ENCODE measurements around the gene MMS22L.
A peak's percentile ranks its signal among the peaks of the same experiment; 100 is the strongest.

The MMS22L gene, protein sequence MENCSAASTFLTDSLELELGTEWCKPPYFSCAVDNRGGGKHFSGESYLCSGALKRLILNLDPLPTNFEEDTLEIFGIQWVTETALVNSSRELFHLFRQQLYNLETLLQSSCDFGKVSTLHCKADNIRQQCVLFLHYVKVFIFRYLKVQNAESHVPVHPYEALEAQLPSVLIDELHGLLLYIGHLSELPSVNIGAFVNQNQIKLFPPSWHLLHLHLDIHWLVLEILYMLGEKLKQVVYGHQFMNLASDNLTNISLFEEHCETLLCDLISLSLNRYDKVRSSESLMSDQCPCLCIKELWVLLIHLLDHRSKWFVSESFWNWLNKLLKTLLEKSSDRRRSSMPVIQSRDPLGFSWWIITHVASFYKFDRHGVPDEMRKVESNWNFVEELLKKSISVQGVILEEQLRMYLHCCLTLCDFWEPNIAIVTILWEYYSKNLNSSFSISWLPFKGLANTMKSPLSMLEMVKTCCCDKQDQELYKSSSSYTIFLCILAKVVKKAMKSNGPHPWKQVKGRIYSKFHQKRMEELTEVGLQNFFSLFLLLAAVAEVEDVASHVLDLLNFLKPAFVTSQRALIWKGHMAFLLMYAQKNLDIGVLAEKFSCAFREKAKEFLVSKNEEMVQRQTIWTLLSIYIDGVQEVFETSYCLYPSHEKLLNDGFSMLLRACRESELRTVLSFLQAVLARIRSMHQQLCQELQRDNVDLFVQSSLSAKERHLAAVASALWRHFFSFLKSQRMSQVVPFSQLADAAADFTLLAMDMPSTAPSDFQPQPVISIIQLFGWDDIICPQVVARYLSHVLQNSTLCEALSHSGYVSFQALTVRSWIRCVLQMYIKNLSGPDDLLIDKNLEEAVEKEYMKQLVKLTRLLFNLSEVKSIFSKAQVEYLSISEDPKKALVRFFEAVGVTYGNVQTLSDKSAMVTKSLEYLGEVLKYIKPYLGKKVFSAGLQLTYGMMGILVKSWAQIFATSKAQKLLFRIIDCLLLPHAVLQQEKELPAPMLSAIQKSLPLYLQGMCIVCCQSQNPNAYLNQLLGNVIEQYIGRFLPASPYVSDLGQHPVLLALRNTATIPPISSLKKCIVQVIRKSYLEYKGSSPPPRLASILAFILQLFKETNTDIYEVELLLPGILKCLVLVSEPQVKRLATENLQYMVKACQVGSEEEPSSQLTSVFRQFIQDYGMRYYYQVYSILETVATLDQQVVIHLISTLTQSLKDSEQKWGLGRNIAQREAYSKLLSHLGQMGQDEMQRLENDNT

DNA sequence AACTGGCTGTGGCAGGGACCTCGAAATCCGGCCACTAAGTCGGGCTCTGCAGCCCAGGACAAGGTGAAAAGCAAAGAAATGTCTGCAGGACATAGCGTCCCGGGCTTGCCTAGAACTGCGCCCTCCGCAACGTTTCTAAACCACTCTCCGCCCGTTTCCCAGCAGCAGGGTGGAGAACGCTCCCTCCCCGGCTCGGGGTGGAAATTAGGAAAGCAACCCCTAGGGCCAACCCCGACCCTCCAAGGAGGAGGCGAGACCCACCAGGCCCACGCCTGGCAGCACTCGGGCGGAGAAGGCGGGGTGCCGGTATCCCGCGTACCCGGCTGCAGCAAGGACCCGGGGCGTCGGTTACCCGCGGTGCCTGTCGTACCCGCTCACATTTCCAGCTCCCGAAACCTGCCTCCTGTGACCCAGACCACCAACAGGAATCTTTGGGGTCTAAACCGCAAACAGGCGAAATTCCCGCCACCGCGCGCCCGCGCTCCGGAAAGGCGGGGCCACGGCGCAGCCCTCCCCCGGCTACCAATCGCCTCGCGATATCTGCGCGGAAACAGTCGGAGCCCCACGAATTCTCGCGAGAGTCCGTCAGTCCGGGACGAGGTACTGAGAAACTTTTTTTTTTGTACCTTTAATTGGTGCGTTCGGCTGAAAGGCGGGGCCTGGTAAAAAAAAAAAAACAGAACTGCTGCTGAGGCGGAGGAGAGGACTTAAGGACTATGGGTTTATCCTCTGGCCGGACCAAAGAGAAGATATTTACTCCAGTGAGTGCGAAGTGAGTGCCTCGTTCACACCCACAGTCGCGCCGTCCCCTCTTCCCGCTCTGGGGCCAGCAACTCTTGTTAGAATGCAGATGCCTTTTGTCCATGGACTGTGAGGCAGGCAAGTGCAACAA lies at the start of gene MMS22L:
MMS22L (minus strand) TSS at position 491 of the 892 bp plus-strand sequence. CDS start 739 bp downstream, outside the sequence.
- DNase-seq = peak; percentile 89

DNA sequence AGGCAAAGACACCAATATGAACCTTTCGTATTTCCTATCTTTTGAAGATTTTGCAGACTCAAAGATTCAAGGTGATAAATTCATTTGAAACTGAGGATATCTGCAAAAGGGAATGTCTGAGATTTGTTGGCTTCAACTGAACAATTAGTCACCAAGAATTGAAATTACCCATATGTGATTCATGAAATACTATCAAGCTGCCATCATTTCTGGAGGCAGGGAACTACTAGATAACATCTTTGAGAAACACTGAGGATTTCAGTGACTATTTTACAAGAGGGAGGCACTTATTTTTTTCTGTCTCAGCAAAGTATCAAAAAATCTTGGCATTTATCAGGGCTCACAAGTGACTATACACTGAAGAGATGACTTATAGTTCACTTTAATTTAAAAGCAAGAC lies 39.8 kb upstream of the MMS22L start:
- no peak for DNase-seq

DNA sequence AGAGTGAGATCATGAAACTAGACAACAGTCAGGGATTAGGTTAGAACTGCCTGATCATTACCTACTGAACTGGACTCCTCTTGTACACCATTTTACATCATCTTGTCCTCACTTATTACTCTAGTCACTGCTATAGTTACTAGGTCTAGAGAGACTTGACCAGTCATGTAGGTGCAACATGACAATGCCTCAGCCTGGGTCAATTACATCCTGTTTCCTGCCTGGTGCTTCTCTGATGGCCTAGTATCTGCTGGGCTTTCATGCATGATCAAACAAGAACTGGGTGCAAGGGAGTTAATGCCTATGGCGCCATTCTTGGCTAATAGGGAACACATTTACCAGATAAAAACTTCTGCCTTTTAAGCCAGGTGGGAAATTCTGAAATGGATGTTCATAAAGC lies 39.2 kb upstream of the MMS22L start:
- no peak for DNase-seq

DNA sequence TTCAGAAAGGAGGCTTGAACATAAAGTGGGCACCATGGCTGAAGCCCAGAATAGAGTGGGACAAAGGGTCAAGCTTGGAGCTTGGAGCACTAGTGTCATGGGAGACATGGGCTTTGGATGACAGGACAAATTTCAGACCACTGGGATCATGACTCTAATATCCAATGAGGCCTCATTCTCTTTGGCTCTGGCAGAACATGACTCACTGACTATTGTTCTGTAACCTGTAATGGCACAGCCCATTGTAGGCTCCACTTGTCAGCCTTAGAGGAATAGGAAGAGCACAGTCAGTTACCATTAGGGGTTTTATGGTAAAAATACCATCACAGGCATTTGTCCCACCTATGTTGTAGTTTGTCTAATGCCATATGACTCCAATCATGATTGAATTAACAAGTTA lies 34.0 kb upstream of the MMS22L start:
- no peak for DNase-seq

DNA sequence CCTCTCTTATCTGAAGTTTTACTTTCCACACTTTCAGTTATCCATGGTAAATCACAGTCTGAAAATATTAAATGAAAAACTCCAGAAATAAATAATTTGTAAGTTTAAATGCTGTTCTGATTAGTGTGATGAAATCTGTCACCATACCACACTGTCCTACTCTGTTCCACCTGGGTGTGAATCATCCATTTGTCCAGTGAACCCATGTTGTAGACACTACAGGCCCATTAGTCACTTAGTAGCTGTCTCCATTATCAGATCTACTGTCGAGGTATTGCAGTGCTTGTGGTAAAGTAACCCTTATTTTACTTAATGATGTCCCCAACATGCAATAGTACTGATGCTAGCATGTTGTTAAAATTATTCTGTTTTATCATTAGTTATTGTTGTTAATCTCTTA lies 29.2 kb upstream of the MMS22L start:
- no peak for DNase-seq

DNA sequence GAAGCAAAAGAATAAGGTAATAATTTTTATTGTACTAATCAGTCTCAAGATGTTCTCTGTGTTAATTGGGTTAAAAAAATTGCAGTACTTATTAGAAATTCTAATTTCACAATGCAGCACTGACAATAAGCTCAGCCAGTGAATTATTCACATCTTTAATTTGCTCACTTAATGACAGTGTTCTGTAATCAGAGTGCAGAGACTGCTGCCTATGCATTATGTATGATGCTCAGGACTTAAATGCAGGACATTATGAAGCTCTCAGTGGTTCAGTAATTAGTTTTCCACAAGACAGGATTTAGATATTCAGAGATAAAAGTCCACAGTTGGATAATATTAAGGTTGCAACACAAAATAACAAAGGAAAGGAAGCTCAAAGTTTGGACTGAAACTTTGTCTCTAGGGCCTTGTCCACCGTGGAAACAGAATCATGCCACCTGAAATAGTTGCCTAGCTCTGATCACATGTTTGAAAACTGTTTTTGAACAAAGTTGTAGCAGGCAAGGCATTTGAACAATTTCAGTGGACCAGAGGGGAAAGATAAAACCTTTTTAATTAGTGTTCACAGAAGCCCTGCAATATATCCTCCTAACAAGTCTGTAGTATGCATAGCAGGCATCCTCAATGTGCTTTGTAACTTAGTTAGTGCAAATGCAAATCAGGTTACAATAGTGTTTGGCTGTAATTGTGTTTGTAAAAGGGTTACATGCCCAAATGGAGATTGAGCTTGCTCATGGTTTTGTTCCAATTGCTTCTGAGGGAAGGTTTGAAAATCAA lies 23.7 kb upstream of the MMS22L start:
- DNase-seq = no peak

DNA sequence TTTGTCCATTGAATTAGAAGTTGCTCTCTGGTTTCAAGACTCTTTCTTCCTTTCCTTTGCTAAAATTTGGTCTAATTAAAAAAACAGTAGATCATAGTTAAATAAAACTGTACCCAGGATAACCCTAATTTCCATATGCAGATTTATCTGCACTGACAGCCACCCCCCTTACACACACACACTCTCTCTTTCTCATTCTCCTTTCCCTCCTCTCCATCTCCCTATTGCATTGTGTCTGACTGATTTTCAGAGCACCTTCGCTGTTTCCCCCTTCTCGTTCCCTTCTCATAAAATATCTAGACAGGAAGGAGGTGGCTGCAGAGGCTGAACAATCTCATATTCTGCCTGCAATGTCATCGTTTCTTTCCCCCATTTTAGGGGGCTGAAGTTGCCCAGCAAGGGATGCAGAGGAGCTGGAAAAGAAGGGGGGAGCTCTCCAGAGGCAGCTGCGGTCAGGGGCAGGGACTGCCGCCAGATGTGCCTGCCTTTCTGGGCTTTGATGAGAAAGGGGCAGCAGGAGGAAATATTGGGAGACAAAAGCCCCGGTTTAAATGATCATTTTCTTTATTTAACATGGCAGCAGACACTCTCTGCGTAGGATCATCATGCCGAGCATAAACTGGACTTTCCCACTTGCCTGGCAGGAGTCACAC lies 22.5 kb upstream of the MMS22L start:
- no peak for DNase-seq

DNA sequence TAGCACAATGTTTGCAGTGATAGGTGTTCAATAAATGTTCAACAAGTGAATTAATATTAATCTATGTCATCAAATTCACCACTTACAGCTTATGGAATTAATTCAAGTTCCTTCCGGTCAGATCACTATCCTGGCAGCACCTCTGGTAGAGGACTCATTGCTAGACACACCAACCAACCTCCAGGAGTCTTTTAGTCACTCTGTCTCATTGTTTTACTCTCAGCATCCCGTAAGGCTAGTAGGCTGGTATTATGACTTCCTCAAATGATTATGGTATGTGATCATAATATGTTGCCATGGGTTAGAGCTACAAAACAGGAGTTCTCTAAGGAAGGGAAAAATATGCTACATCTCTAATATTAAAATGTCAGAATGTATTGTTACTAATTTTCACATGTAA lies 21.7 kb upstream of the MMS22L start:
- DNase-seq = no peak

DNA sequence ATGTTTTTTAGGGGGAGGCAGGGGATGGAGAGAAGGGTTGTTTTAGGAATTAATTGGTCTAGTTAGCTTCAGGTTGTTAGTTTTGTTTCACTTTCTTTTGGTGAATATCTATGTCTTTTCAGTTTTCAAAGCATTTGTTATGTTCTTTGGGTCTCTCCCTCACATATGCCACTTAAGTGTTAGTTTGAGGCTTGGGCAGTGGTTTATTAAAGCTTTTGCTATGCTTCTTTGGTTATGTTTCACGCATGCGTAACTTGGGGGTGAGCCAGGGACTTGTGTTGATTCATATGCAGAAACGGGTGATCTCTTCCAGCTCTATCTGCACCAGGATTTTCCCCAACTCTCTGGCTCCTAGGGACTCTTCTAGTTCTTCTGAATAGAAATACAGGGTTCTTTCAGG lies 11.4 kb upstream of the MMS22L start:
- no peak for DNase-seq

DNA sequence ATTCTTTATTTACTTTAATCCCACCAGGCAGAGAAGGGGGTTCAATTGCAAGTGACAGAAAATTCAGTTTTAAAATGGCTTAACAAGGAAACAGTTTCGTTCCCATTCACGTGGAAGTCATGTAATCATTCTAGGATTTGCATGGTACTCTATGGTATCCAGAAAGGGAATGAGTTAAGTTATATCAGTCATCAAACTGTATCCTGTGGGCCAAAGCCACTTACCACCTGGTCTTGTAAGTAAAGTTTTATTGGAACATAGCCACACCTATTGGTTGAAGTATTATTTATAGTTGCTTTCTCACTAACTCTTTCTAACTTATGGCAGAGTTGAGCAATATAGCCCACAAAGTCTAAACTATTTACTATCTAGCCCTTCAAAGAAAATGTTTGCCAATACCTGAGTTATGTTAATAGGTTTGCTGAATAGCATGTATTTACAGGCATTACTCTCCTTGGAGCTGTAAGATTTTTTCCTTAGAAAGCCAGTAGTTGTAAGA lies 10.2 kb upstream of the MMS22L start:
- no peak for DNase-seq

DNA sequence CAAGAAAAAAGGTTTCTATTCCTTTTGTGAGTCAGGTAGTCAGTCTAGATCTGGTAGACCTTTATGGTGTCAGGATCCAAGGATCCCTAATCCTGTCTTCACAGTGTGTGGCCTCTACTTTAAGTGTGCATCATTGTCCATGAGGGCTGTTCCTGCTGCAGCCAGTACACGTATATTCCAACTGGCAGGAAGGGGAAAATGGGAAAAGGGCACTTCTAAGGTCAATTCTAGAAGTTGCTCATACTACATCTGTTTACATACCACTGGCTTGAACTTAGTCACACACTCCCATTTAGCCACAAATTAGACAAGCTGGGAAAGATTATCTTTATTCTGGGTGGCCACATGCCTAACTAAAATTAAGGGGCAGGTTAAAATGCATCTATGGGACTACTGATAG lies 9.7 kb upstream of the MMS22L start:
- no peak for DNase-seq

DNA sequence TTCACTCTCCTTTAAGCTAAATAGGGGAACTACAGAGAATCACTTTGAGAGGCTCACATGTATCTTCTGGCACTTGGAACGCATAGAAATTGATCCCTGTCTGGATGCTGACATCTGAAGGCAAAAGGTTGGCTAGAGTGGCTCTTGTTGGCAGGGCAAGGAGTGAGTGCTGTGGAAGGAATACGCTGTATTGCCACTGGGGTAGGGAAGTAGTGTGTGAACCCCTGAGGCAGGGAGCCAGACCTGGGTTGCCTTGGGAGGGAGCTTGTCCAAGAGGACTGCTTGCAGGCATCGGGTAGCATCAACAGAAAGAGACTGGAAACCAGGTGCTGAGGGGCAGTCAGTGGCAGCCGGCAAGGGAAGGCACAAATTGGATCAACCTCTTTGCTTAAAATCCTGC lies 8.9 kb upstream of the MMS22L start:
- DNase-seq = no peak

DNA sequence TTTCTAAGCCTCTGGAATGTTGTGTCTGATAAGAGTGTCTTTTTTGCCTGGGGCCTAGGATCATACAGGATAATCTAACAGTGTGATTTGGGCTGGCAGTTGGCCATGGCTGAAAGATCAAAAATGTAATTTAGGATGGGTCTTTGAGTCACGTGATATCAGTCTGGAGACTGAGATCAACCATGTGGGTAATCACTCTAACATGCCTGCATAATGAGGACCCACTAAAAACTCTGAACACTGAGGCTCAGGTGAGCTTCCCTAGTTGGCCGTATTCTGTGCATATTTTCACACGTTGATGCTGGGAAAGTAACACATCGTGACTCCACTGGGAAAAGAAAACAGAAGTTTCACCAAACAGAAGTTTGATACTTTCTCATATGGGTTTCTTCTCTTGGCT lies 6.3 kb upstream of the MMS22L start:
- no peak for DNase-seq

DNA sequence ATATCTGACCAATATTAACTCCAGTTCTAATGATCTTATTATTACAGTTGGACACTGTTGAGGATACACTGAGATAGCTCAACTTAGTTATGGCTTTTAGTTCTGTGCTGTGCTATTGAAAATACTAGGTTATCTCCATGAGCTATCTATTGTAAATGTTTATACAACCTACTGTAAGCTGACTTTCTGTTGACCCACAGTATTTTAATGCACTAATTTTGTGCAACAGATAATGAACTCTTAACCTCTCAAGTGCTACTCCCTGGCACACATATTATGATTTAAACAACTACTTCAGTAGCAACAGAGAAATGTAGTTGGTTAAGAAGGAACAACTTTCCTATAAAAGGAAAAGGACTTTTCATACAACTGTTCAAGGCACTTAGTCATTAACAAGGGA lies 5.2 kb upstream of the MMS22L start:
- no peak for DNase-seq

DNA sequence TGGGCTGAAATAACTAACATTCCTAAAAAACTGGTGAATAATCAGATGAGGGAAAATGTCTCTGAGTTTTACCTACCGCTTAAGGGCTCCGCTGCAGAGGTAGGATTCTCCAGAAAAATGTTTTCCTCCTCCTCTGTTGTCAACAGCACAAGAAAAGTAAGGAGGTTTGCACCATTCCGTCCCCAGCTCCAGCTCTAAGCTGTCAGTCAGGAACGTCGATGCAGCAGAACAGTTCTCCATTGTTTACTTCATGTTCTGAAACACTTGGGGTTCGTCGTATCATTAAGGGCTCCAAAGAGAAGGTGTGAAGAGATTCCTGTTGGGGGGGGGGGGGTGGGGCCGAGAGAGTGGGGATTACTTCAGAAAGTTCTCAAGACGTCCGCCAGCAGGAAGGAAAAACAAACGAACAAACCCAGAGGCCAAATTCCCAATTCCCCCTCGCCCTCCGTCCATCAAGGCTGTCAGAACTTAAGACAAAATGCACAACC lies 734 bp downstream of the MMS22L start:
- no peak for DNase-seq

DNA sequence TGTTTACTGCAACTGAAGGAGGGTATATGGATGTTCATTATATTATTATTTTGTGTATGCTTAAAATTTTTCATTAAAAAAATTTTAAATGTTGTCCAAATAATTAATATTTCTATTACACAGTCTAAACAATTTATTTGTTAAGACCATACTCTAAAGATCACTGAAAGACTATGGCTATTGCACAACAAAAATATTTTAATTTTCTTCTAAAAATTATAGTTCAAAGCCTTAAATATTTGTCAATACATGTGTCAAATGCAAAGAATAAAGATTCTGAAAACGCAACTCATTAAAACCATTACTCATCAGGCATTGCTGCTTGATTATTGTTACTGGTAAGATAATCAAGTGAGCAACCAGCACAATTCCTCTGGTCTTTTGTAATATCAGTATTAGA lies 2.2 kb downstream of the MMS22L start:
- DNase-seq = no peak

DNA sequence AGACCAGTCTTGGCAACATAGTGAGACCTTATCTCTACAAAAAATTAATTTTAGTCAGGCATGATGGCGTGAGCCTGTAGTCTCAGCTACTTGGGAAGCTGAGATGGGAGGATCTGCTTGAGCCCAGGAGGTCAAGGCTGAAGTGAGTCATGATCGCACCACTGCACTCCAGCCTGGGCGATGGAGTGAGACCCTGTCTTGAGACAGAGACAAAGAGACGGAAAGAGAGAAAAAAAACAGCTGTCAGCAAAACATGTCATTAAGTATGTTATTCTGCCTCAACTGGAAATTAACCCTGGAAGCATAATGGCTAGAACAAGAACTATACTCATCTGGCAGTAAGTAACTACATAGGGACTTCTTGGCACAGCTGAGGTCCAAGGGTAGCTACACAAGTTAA lies 7.2 kb downstream of the MMS22L start:
- DNase-seq = no peak

DNA sequence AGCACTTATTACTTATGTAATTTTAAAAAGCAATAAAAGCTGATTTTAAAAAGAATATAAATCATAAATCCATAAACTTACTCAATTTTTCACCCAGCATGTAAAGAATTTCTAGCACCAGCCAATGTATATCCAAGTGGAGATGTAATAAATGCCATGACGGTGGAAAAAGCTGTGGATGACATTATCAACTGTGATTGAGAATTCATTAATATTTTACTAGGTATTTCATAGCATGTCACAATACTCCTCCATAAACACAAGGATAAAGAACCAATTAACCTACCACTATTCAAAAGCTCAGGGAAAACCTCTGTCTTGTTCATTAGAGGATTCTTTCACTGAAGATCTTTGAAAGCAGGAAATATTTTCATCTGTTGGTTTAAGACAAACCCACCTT lies 13.2 kb downstream of the MMS22L start:
- DNase-seq = no peak

DNA sequence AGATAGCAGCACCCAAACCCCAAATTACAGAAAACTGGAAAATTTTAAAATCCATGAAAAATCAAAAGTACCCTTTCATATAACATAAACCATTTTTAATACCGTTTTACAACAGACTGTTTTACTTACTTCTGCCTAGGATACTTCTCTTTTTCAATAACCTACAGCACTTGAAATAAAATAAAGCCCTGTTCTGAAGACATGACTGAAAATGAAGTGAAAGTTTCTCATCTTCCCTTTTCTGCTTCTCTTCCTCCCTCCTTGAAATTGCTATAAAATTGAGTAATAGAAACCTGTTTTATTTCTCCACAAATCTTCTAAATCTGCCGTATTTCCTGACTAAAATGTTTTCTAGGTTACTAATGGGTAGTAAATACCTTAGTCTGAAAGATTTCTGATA lies 20.3 kb downstream of the MMS22L start:
- no peak for DNase-seq

DNA sequence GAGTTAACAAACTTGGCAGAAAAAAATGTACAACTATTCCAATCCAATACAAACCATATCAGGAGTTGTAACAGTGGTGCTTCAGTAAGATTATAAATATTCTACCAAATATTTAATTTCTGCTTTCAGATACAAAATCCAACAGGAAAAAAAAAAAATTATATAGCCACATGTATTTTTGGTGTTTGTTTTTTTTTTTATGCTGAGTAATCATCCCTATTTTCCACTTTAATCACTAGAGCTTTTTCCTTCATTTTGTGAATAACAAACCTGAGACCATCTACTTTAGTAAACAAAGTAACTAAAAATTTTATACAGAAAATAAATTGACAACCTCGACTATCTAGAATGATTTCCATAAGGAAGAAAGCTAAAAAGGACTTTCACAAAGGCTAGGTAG lies 36.2 kb downstream of the MMS22L start:
- no peak for DNase-seq

DNA sequence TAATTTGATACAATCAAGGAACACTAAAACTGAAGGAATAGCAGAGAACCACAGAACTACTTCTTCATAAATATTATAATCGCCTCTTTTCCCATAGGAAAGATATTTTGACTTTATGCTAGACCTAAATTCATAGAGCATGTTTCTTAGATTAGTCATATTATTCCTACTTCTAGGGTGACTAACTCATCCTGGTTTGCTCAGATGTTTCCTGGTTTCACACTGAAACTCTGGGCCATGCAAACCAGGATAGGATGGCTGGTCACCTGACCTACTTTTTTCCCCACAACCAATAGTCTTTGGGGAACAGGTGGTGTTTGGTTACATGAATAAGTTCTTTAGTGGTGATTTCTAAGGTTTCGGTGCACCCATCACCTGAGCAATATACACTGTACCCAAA lies 42.8 kb downstream of the MMS22L start:
- no peak for DNase-seq

Measured in GF-D8 (cell line).